ENCODE results near the gene SP100. TPM values are rescaled to one million over a fixed set of nuclear protein-coding genes. Genes with fewer than 3 reads are reported as not detected.
A peak's percentile ranks its signal among the peaks of the same experiment; 100 is the strongest.

Gene SP100
- total RNA-seq, 1 donor from 2014 or later = not detected

DNA sequence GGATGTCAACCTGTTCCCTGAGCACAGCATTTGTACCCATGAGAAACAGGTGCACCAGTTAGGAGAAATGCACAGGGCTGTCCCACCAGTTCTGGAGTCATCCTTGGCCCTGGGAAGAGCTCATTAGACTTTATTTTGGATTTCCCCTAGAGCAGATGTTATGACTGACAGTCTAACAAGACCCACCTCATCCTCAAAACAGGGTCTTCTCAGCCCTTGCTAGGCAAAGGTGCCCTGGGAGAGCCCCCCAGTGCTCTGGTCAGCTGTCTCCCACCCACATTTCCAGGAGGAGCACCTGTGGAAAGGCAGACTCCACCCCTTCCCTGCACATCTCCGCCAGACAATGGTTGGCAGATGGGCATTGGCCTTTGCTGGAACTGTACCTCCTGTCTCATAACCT, 5.7 kb upstream of the SP100 start:
- H3K9me3 Mint-ChIP-seq = no peaks in the 10 kb centered on the region
- no peak for TF ChIP-seq CTCF (conservative IDR thresholded peaks at IDR 0.05)
- no peak for DNase-seq (ENCODE audit: low read depth, low spot score)
- H3K27me3 Mint-ChIP-seq (ENCODE audit: low read depth) = peaks cover 48% of the 10 kb centered on the region
- peak overlapping the region; percentile 6 for H3K4me3 Mint-ChIP-seq
- peaks cover 9% of the 10 kb centered on the region for H3K4me1 Mint-ChIP-seq
- H3K27ac Mint-ChIP-seq (ENCODE audit: unreplicated experiment) = no peak overlapping the region
- no peaks in the 10 kb centered on the region for H3K36me3 Mint-ChIP-seq (ENCODE audit: low read depth)

DNA sequence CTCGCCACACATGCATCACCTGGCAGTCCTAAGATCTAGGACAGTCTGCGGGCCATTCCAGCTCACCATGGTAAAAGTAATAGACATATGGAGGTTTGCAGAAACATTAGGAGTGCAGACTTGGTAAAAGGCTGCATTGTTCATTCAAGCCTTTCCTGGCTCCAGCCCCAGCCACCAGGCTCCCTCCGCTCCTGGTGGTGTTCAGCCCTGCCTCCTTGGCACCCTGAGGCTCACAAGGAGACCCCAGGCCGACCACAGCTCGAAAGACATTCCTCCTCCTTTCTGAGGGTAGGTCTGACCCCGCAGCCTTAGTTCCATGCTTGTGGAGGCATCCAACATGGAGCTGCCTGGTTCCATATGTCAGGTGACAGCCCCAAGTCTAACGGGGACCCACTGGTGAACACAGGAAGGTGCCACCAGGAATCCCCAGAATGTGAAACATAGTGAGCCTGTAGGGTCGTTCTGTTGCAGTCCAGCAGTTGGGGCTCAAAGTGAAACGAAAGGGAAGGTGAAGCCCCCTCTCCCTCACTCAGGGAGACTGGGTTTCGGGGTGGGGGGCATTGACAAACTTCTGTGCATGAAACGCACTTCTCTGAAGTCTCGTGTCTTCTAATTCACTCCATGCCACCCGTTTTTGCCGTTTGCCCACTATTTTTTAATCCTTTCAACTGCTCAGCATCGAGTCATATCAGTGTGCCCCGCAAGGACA, 5.0 kb upstream of the SP100 start:
- Mint-ChIP-seq H3K36me3 (ENCODE audit: low read depth) (no peaks in the 10 kb centered on the region), H3K27me3 (ENCODE audit: low read depth) (peaks cover 45% of the 10 kb centered on the region), H3K4me1 (peaks cover 9% of the 10 kb centered on the region), H3K4me3 (peak overlapping the region; percentile 92), H3K27ac (ENCODE audit: unreplicated experiment) (peak overlapping the region; percentile 97), H3K9me3 (no peaks in the 10 kb centered on the region)
- DNase-seq (ENCODE audit: low read depth, low spot score) = no peak
- no peak for TF ChIP-seq CTCF (conservative IDR thresholded peaks at IDR 0.05)

DNA sequence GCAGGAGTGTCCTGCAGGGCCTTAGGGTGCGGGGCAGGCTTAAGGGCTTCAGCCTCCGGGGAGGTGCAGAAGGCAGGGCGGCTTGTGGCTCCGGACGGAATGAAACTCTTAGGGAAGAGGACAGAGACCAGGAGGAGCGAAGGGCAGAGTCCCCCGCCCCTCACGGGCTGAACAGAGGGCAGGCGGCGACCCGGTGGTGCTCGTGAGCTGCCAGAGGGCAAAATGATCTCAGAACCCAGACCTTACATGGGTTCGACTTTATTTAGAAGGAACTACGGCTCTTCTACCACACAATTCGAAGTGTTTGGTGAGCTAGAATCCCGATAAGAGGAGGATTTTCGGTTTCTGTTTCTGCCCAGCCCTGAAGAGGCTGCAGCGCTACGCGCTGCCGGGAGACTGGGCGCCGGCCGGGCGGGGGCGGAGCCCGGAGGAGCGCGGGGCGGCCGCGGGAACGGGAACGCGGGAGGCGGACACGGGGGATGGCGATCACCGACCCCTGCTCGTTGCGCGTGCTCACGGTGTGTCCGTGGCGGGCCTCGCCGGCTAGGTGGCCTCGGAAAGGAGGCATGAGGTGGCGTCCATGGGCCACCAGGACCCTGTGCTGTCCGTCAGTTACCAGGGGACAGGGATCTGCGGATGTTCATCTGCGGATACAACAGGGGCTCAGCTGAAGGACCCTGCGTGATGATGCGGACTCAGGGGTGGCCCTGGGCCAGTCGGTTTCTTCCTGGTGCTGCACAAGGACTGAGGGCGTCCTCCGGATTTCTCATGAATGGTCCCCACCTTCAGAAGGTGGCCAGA, 4.2 kb upstream of the SP100 start:
- H3K4me3 Mint-ChIP-seq = peak overlapping the region; percentile 92
- TF ChIP-seq CTCF (conservative IDR thresholded peaks at IDR 0.05) = no peak
- peaks cover 9% of the 10 kb centered on the region for H3K4me1 Mint-ChIP-seq
- H3K36me3 Mint-ChIP-seq (ENCODE audit: low read depth) = no peaks in the 10 kb centered on the region
- DNase-seq (ENCODE audit: low read depth, low spot score) = peak; percentile 40
- H3K27me3 Mint-ChIP-seq (ENCODE audit: low read depth) = peaks cover 45% of the 10 kb centered on the region
- peak overlapping the region; percentile 97 for H3K27ac Mint-ChIP-seq (ENCODE audit: unreplicated experiment)
- H3K9me3 Mint-ChIP-seq = no peaks in the 10 kb centered on the region

DNA sequence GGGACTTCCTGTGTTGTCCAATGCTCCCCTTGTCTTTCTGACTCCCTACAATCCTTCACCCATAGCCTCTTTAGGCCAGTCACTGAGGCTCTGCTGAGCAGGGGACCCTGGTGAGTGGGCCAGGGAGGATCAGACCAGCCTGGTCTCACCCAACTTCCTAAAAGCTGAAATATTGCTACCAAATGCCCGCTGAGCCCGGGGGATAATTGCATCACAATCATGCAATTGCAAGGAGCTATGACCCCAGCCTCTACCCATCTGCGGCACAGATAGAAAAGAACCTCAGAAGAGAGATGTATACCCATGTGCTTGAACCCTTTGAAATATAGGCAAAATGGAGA, 3.7 kb upstream of the SP100 start:
- peak overlapping the region; percentile 92 for H3K4me3 Mint-ChIP-seq
- H3K4me1 Mint-ChIP-seq = peaks cover 9% of the 10 kb centered on the region
- no peaks in the 10 kb centered on the region for H3K9me3 Mint-ChIP-seq
- peaks cover 44% of the 10 kb centered on the region for H3K27me3 Mint-ChIP-seq (ENCODE audit: low read depth)
- no peak for DNase-seq (ENCODE audit: low read depth, low spot score)
- H3K36me3 Mint-ChIP-seq (ENCODE audit: low read depth) = no peaks in the 10 kb centered on the region
- no peak overlapping the region for H3K27ac Mint-ChIP-seq (ENCODE audit: unreplicated experiment)
- no peak for TF ChIP-seq CTCF (conservative IDR thresholded peaks at IDR 0.05)

DNA sequence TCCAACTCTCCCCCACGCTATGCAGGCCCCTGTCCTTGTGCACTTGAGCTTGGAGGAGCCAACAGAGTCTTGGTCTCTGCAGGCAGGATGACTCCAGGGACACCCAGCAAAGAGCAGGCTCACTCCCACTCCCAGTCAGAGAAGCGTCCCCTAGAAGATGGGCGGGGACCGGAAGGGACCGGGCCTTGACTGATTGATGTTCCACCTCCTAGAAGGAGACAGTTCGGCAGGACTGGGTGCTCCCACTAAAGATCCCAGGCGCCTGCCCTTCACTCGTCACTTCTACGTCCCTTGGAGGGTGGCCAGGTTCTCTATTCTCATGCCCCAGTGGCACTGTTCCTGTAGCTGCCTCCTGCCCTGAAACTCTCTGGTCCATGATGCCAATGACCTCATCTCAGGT, 3.2 kb upstream of the SP100 start:
- H3K4me1 Mint-ChIP-seq = peaks cover 9% of the 10 kb centered on the region
- no peaks in the 10 kb centered on the region for H3K9me3 Mint-ChIP-seq
- no peak for TF ChIP-seq CTCF (conservative IDR thresholded peaks at IDR 0.05)
- no peak overlapping the region for H3K27ac Mint-ChIP-seq (ENCODE audit: unreplicated experiment)
- peaks cover 42% of the 10 kb centered on the region for H3K27me3 Mint-ChIP-seq (ENCODE audit: low read depth)
- peak overlapping the region; percentile 92 for H3K4me3 Mint-ChIP-seq
- no peak for DNase-seq (ENCODE audit: low read depth, low spot score)
- no peaks in the 10 kb centered on the region for H3K36me3 Mint-ChIP-seq (ENCODE audit: low read depth)
